Suprapubic skin (tissue), 4 donors: ENCODE results near the gene UGDH.

Source experiments
- EP300 ChIP-seq: sonication (generic); formaldehyde crosslinking; IDR thresholded peaks from one replicate; pipeline ENCODE4 v1.6.1; 2017; ENCODE audit warnings: antibody characterized with exemption
- POLR2A ChIP-seq, 2 donors: fragments of 450-650 bp; IDR thresholded peaks; one replicate each; pipeline ENCODE4 v1.6.1; 2017; ENCODE audit warnings: antibody characterized with exemption in 2 of 2, mild to moderate bottlenecking in 2 of 2, moderate library complexity in 2 of 2
- POLR2AphosphoS5 ChIP-seq, 3 donors: sonication (generic); formaldehyde crosslinking; IDR thresholded peaks; one replicate each; pipeline ENCODE4 v1.6.1; 2017; ENCODE audit warnings: antibody characterized with exemption in 3 of 3
- TF ChIP-seq, protein P1 (sequence below), 2 donors: fragments of 200-600 bp in 1 of 2; fragments of 450-650 bp in 1 of 2; sonication (generic) in 1 of 2; IDR thresholded peaks; one replicate each; pipeline ENCODE4 v1.5.1; 2016 to 2019; ENCODE audit warnings: antibody characterized with exemption in 2 of 2, mild to moderate bottlenecking in 1 of 2, moderate library complexity in 1 of 2

DNA sequence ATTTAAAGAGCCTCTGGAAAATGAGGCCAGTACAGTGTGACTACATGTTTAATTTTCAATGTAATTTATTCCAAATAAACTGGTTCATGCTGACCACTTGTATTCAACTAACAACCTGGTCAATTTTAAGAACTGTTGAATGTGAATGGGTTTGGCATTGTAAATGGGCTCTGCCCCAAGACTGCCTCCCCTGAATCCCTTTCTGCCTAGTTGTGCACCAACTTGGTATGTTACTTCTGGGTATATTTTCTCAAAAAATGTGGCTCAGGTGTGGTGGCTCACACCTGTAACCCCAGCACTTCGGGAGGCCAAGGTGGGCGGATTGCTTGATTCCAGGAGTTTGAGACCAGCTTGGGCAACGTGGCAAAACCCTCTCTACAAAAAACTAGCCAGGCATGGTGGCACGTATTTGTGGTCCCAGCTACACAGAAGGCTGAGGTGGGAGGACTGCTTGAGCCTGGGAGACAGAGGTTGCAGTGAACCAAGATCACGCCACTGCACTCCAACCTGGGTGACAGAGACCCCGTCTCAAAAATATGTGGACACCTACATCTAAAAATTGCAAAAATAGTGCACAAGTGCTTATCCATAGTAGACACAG is 75.7 kb downstream of the UGDH start:
- TF ChIP-seq POLR2A (IDR thresholded peaks at IDR 0.05) = no peak
- TF ChIP-seq, protein P1, sequence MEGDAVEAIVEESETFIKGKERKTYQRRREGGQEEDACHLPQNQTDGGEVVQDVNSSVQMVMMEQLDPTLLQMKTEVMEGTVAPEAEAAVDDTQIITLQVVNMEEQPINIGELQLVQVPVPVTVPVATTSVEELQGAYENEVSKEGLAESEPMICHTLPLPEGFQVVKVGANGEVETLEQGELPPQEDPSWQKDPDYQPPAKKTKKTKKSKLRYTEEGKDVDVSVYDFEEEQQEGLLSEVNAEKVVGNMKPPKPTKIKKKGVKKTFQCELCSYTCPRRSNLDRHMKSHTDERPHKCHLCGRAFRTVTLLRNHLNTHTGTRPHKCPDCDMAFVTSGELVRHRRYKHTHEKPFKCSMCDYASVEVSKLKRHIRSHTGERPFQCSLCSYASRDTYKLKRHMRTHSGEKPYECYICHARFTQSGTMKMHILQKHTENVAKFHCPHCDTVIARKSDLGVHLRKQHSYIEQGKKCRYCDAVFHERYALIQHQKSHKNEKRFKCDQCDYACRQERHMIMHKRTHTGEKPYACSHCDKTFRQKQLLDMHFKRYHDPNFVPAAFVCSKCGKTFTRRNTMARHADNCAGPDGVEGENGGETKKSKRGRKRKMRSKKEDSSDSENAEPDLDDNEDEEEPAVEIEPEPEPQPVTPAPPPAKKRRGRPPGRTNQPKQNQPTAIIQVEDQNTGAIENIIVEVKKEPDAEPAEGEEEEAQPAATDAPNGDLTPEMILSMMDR (IDR thresholded peaks at IDR 0.05) = no peak
- TF ChIP-seq POLR2AphosphoS5 (IDR thresholded peaks at IDR 0.05) = no peak
- no peak for TF ChIP-seq EP300
